Stimulated activated CD8-positive, alpha-beta memory T cell treated with anti-CD3 and anti-CD28 coated beads, Interleukin-7, amount 100 ng/mL, for 4 hours (primary cell): ENCODE data around the gene RPTOR.

ENCODE experiments used
- DNase-seq, 2 donors: peaks; one replicate each; pipeline ENCODE4 v3.0.0-alpha.2; 2020; ENCODE audit warnings: low read depth in 2 of 2

The RPTOR gene

DNA sequence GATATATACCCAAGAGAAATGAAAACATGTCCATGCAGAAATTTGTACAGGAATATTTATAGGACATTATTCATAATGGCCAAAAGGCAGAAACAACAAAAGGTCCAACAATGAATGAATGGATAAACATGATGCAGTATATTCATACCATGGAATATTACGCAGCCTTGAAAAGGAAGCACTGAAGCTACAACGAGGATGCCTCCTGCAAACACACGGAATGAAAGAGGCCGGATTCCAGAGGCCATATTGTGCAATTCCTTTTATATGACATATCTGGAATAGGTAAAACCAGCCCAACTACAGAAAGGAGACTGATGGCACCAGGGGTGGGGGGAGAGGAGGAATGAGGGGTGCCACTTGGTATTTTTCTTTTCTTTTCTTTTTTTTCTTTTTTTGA lies 432.5 kb downstream of the RPTOR start:
- DNase-seq: no peak

GRCh38 chr17:80978499-80979497 lies 434.2 kb downstream of the RPTOR start:
- DNase-seq: no peak

DNA sequence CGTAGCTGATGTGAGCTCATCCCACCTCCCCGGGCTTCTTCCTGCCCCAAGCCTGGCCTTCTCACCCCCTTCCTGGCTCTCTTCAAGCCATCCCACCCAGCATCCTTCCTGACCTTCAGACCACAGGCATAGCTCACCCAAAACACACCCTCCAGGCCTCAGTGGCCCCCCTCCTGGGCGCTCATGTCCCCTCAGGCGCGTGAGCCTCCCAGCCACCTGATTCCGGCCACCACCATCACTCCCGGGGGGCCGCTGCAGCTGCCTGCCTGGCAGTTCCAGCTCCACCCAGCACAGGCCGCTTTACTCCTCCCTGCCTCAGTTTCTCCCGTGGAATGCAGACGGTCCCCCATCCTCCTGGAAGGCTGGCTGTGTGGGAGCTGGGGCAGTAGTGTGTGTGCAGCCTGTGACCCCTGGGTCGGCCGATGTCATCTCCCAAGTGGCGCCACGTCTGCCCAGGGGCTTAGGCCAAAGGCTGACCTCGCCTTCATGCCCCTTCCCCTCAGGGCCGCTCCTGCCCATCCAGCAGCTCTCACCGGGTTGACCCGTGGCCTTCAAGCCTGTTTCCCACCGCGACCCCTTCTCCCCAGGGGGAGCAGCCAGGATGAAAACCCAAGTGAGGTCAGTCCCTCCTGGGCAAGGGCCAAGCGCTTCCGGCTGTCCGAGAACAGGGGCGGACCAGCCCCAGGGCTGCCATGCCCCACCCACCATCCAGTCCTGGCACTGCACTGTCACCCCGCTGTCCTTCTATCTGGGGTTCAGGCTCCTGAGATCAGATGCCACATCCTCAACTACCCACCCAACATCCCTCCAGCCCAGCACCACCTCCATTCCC lies 435.1 kb downstream of the RPTOR start:
- no peak for DNase-seq

DNA sequence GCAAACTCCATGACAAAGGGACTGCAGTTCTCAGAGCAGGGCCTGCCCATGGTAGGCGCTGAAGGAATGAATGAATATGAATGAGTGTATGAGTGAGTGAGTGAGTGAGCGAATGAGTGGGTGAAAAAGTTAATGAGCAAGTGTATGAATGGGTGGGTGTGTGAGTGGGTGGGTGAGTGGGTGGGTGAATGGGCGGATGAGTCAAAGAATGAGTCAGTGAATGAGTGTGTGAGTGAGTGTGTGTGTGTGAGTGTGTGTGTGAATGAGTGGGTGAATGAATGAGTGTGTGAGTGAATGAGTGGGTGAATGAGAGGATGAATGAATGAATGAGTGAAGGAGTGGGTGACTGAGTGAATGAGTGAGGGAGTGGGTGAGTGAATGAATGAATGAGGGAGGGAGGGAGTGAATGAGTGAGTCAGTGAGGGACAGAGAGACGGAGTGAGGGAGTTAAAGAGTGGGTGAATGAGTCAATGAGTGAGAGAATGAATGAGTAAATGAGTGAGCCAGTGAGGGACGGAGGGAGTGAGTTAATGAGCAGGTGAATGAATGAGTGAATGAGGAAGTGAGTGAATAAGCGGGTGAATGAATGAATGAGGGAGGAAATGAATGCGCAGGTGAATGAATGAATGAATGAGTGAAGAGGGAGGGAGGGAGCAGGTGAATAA lies 435.9 kb downstream of the RPTOR start:
- peak; percentile 41 to 71 for DNase-seq

DNA sequence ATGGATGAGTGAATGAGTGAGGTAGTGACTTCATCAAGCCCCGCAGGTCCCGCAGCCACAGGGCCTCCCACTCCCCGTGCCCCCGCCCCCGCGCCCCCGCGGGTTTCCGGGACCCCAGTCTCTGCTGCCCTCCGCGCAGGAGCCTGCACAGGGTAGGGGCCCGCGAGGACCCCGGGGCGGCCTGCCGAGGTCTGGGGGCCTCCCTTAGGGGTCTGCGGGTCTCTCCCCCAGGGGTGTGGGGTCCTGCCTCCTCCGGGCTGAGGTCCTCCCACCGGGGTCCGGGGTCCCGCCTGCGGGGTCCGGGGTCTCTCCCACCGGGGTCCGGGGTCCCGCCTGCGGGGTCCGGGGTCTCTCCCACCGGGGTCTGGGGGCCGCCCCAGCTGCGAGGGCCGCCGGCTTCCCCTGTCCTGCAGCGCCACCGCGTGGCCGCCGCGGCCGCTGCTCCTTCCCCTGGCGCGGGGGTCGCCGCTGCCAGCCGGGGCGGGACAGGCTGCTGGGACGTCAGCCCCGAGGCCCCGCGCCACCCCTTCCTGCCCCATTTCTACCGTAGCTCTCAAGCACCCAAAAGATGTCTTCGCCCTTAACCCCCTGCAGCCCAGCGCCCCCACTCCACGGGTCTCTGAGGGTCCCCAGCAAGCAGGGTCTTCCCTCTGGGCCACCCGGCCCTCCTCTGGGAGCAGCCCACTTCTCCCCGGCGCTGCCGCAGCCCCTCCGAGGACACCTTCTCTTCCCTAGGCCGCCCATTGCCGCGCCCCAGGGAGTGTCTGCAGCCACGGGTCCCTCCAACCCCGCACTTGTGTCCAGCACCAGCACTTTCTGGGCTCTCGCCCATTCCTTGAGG lies 436.6 kb downstream of the RPTOR start:
- peak; percentile 23 to 43 for DNase-seq

DNA sequence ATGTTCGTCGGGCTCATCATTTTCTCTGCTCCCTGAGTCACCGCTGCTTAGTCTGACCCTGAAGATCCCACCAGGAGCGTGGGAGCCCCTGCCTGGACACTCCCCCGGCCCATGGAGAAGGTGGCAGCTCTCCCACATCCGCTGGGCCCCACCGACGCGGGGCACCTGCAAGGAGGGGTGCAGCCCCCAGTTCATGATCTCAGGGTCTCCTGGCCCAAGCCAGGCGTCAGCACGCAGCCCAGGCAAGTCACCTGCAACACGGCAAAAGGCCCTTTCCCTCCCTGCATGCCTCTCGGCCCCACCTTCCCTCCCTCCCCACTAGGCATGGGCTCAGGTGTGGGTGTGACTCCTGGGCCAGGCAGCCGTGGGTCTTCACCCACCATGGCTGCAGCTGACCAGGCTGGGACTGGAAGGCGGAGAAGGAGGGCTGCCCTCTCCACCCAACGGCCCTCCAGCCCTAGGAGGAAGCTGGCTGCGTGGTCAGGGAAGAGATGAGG lies 437.3 kb downstream of the RPTOR start:
- DNase-seq: no peak

- DNase-seq: no peak
These were observed 437.9 kb downstream of the RPTOR start for GRCh38 chr17:80982426-80982974.

DNA sequence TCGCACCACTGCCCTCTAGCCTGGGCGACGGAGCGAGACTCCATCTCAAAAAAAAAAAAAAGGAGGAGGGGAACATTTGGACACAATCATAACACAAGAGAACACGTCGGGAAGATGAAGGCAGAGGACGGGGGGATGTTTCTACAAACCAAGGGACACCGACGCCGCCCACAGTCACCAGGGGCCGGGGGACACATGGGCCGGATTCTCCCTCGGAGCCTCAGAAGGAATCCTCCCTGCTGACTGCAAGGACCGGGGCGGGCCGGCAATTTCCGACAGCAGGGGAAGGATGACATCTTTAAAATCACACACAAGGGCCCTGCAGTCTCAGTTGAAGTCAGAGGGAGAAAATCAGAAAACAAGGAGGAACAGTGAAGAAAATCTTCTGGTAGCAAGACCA lies 438.9 kb downstream of the RPTOR start:
- no peak for DNase-seq

GRCh38 chr17:80984749-80985148 lies 440.1 kb downstream of the RPTOR start:
- no peak for DNase-seq

DNA sequence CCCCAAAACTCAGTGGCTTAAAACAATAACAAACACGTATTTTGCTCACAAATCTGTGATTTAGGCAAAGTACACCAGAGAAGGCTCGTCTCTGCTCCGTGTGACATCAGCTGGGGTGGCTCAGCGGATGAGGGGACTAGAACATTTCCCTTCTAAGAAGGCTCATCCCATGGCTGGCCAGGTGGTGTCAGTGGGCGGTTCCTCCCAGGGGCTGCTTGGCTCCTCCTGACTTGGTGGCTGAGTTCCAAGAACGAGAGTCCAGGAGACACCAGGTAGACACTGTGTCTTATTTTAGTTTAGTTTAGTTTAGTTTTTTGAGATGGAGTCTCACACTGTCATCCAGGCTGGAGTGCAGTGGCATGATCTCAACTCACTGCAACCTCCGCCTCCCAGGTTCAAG lies 441.4 kb downstream of the RPTOR start:
- DNase-seq: no peak

DNA sequence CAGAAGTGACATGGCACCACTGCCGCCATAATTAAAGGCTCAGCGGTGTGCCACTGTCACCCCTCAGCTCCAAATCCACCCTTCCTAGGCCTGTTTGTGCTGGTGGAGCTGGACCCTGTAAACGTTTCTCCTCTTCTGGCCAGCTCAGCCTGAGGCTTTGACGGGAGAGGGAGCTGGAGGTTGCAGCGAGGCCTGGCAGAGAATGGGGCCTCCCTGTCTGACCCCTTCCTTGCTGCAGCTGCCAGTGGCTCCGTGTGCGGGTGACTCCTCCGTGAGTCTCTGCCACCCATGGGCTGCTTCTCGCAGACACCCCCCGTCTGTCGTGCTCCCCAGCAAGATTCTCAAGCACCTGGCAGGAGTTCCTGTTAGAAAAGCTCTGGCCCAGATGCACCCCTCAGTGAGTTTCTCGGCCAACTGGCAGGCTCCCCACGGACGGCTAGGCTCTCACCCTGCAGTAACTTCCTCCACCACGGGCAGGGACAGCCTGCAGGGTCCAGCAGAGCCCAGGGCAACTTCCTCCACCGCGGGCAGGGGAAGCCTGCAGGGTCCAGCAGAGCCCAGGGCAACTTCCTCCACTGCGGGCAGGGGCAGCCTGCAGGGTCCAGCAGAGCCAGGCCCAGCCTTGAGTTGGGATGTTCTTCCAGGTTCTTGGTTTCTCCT lies 442.3 kb downstream of the RPTOR start:
- no peak for DNase-seq

- no peak for DNase-seq
These were observed 443.4 kb downstream of the RPTOR start for GRCh38 chr17:80987941-80988461.

GRCh38 chr17:80989586-80989913 lies 444.9 kb downstream of the RPTOR start:
- no peak for DNase-seq

DNA sequence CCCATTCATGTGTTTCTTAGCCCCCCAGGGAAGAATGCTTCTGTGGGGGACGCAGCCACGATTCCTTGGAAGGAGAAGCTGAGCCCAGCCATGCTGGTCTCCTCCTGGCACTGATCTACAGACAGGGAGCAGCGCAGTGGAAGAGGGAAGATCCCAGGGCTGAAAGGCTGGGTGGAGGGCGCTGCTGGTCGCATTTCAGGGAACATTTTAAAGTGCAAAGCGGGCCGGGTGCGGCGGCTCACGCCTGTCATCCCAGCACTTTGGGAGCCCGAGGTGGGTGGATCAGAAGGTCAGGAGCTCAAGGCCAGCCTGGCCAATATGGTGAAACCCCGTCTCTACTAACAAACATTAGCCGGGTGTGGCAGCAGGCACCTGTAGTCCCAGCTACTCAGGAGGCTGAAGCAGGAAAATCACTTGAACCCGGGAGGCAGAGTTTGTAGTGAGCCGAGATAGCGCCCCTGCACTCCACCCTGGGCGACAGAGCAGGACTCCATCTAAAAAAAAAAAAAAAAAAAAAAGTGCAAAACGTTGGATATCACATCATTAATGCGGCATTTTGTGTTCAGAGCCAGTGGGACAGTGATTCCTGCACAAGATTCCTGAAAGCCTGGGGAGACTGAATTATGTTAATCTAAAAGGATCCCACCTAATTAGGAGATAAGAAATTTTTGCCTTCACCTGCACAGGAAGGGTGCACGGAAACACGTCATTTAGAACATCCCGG lies 446.4 kb downstream of the RPTOR start:
- DNase-seq: no peak

GRCh38 chr17:80991645-80992076 lies 447.0 kb downstream of the RPTOR start, which contains the start of gene CHMP6:
TSS of gene CHMP6 (plus strand) at chr17:80991841. CDS start at chr17:80991919, 78 bp downstream.
- DNase-seq: peak; percentile 22 to 68

- DNase-seq: no peak
These were observed 447.7 kb downstream of the RPTOR start for GRCh38 chr17:80992077-80992947.

DNA sequence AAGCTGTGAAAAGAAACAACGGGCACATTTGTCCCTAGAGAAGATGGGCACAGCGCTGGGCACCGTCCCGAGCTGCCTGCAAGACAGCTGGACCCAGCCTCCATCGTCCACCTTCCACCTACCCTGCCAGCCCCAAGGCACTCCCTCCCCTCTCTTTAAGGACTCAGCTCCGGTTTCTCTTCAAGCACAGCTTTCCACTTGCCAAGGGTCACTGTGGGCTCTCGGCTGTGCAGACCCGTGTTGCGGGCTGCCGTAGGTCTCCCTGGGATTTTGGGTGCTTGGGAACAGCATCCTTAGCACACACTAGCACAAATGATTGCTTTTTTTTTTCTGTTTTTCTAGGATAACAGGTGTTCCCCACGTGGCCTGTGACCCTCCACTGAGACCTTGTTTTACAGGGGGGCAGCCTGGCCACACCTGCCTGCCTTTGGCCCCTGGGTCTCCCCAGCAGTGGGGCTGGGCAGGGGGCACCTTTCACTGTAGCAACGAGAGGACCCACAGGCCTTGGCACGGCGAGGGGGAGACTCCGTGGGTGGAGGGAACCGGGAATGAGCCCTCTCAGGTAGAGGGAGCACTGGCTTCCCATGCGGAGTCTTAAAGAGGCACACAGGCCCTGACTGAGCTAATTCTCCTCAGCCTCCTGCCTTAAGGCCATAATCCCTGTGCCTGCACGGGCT lies 448.4 kb downstream of the RPTOR start:
- no peak for DNase-seq

GRCh38 chr17:80995131-80995530 lies 450.5 kb downstream of the RPTOR start:
- no peak for DNase-seq
